Liver (tissue), 9 donors: ENCODE results near the gene SHMT2. TPM values are rescaled to one million over a fixed set of nuclear protein-coding genes. Genes with fewer than 3 reads are reported as not detected.

Experiments used
- DNase-seq: peaks from one replicate; pipeline ENCODE4 v3.0.0-alpha.2; 2017; ENCODE audit warnings: low spot score
- H3K27ac ChIP-seq, 2 donors: one replicate each; pipeline ENCODE4 v1.7.0; 2013; ENCODE audit warnings: inconsistent platforms in 2 of 2, low read length in 2 of 2, control low read depth in 1 of 2, low read depth in 1 of 2, mild to moderate bottlenecking in 1 of 2
- H3K27me3 ChIP-seq, 4 donors: one replicate each; pipeline versions ENCODE4 v1.6.1 to v1.7.0; 2013; ENCODE audit warnings: low read length in 3 of 4, inconsistent platforms in 1 of 4, mild to moderate bottlenecking in 1 of 4, moderate library complexity in 1 of 4; ENCODE audit not compliant: control insufficient read depth in 4 of 4, insufficient read depth in 4 of 4
- H3K36me3 ChIP-seq, 4 donors: one replicate each; pipeline versions ENCODE4 v1.6.1 to v1.7.0; 2013; ENCODE audit warnings: low read length in 3 of 4, mild to moderate bottlenecking in 3 of 4, low read depth in 1 of 4, moderate library complexity in 1 of 4; ENCODE audit not compliant: control insufficient read depth in 4 of 4, insufficient read depth in 3 of 4
- H3K4me1 ChIP-seq, 4 donors: one replicate each; pipeline versions ENCODE4 v1.6.1 to v1.7.0; 2013; ENCODE audit warnings: low read length in 3 of 4, mild to moderate bottlenecking in 3 of 4, moderate library complexity in 1 of 4; ENCODE audit not compliant: control insufficient read depth in 4 of 4, insufficient read depth in 4 of 4
- H3K4me3 ChIP-seq, 3 donors: one replicate each; pipeline versions ENCODE4 v1.6.1 to v1.7.0; 2013; ENCODE audit warnings: low read length in 3 of 3, control low read depth in 1 of 3, low read depth in 1 of 3, mild to moderate bottlenecking in 1 of 3
- H3K9ac ChIP-seq, 2 donors: one replicate each; pipeline ENCODE4 v1.7.0; 2013; ENCODE audit warnings: low read length in 2 of 2, mild to moderate bottlenecking in 2 of 2, moderate library complexity in 2 of 2, control low read depth in 1 of 2, low read depth in 1 of 2
- H3K9me3 ChIP-seq, 4 donors: one replicate each; pipeline versions ENCODE4 v1.6.1 to v1.7.0; 2013; ENCODE audit warnings: low read length in 3 of 4; ENCODE audit not compliant: control insufficient read depth in 4 of 4
- ATF3 ChIP-seq: IDR thresholded peaks from 2 replicates; pipeline ENCODE4 v1.6.1; 2016; ENCODE audit warnings: antibody characterized with exemption
- CTCF ChIP-seq: fragments of 150-350 bp; IDR thresholded peaks from 2 replicates; pipeline ENCODE4 v1.5.1; 2017; ENCODE audit warnings: improper control_type of control experiment, low read depth, low read length; ENCODE audit not compliant: missing input control
- EGR1 ChIP-seq, 2 donors: IDR thresholded peaks; 2 replicates each; pipeline ENCODE4 v1.6.1; 2016 to 2018; ENCODE audit warnings: antibody characterized with exemption in 2 of 2, low read depth in 2 of 2
- FOXA1 ChIP-seq: IDR thresholded peaks from 2 replicates; pipeline ENCODE4 v1.6.1; 2016; ENCODE audit warnings: antibody characterized with exemption
- FOXA2 ChIP-seq: IDR thresholded peaks from 2 replicates; pipeline ENCODE4 v1.6.1; 2016; ENCODE audit warnings: antibody characterized with exemption
- GABPA ChIP-seq, 2 donors: IDR thresholded peaks in 1 of 2; conservative IDR thresholded peaks in 1 of 2; 2 replicates each; pipeline ENCODE4 v1.6.1; 2016; ENCODE audit warnings: antibody characterized with exemption in 2 of 2, mild to moderate bottlenecking in 1 of 2, moderate library complexity in 1 of 2
- HNF4A ChIP-seq, 2 donors: conservative IDR thresholded peaks; 2 replicates each; pipeline ENCODE4 v1.6.1; 2016; ENCODE audit warnings: antibody characterized with exemption in 2 of 2, mild to moderate bottlenecking in 2 of 2
- HNF4G ChIP-seq: IDR thresholded peaks from 2 replicates; pipeline ENCODE4 v1.6.1; 2016; ENCODE audit warnings: antibody characterized with exemption
- JUND ChIP-seq, 2 donors: IDR thresholded peaks; 2 replicates each; pipeline ENCODE4 v1.6.1; 2016; ENCODE audit warnings: antibody characterized with exemption in 2 of 2
- MAX ChIP-seq: IDR thresholded peaks from 2 replicates; pipeline ENCODE4 v1.6.1; 2016; ENCODE audit warnings: antibody characterized with exemption
- NR2F2 ChIP-seq: IDR thresholded peaks from 2 replicates; pipeline ENCODE4 v1.6.1; 2016; ENCODE audit warnings: antibody characterized with exemption
- RAD21 ChIP-seq, 2 donors: IDR thresholded peaks; 2 replicates each; pipeline ENCODE4 v1.6.1; 2016; ENCODE audit warnings: antibody characterized with exemption in 2 of 2, mild to moderate bottlenecking in 2 of 2
- REST ChIP-seq: IDR thresholded peaks from 2 replicates; pipeline ENCODE4 v1.6.1; 2016; ENCODE audit warnings: antibody characterized with exemption, mild to moderate bottlenecking
- RXRA ChIP-seq, 2 donors: IDR thresholded peaks; 2 replicates each; pipeline ENCODE4 v1.6.1; 2017 to 2018; ENCODE audit warnings: antibody characterized with exemption in 2 of 2, mild to moderate bottlenecking in 1 of 2
- SP1 ChIP-seq: IDR thresholded peaks from 2 replicates; pipeline ENCODE4 v1.6.1; 2018; ENCODE audit warnings: antibody characterized with exemption, mild to moderate bottlenecking
- TAF1 ChIP-seq: conservative IDR thresholded peaks from 2 replicates; pipeline ENCODE4 v1.6.1; 2016; ENCODE audit warnings: antibody characterized with exemption, mild to moderate bottlenecking
- YY1 ChIP-seq: IDR thresholded peaks from 2 replicates; pipeline ENCODE4 v1.6.1; 2016; ENCODE audit warnings: antibody characterized with exemption, mild to moderate bottlenecking
- ZBTB33 ChIP-seq: IDR thresholded peaks from 2 replicates; pipeline ENCODE4 v1.6.1; 2016; ENCODE audit warnings: antibody characterized with exemption
- WGBS: extraction: QIAGEN DNeasy Blood & Tissue Kit; methylation state at CpG from one replicate; pipeline ENCODE4 v1.1.7; 2013; 5-methylcytosine and 5-hydroxymethylcytosine counted together
- polyA plus RNA-seq, 2 donors: library from polyadenylated mRNA; stranded (reverse) in 1 of 2; unstranded in 1 of 2; fragments of 200-250 nt in 1 of 2; fragments of >200 nt in 1 of 2; fragmentation: Nextera tagmentation in 1 of 2; extraction: Ambion mirVana in 1 of 2; gene quantifications; one replicate each; pipeline versions ENCODE4 v1.2.1 to v1.2.3, GENCODE V29; 2013 to 2015
- total RNA-seq, 2 donors: library from RNA; depleted of rRNA; stranded (reverse); fragments of >200 nt; gene quantifications; one replicate each; pipeline ENCODE4 v1.2.3, GENCODE V29; 2014
- donor health status: healthy.
- donor health status: healthy.
- donor health status: healthy.
- donor health status: healthy.
- donor health status: healthy.

The SHMT2 gene
- total and polyA plus RNA-seq, 4 donors: 66.7 to 276 (median 179) TPM

- H3K4me3 ChIP-seq: no peak overlapping the region
- no peaks in the 10 kb centered on the region for H3K9me3 ChIP-seq
- H3K36me3 ChIP-seq: peaks cover 22 to 56% (median 24%) of the 10 kb centered on the region in 4 donors
- TF ChIP-seq GABPA (IDR thresholded peaks at IDR 0.05 in 1 of 2, conservative IDR thresholded peaks at IDR 0.05 in 1 of 2) (no peak), CTCF (no peak), EGR1 (IDR thresholded peaks at IDR 0.05; ENCODE audit: low read depth in 2 of 2) (no peak), FOXA2 (no peak), TAF1 (no peak), REST (no peak), RAD21 (IDR thresholded peaks at IDR 0.05) (no peak), HNF4A (conservative IDR thresholded peaks at IDR 0.05) (no peak), JUND (IDR thresholded peaks at IDR 0.05) (no peak), FOXA1 (no peak), MAX (no peak), ATF3 (no peak), HNF4G (no peak), SP1 (no peak), RXRA (IDR thresholded peaks at IDR 0.05) (no peak), YY1 (no peak), NR2F2 (no peak), ZBTB33 (no peak)
- DNase-seq: no peak
- no peak overlapping the region for H3K27ac ChIP-seq
- H3K9ac ChIP-seq: no peak overlapping the region
- peaks cover 2 to 16% (median 6%) of the 10 kb centered on the region in 4 donors for H3K4me1 ChIP-seq
- peaks cover 0 to 3% (median 0%) of the 10 kb centered on the region in 4 donors for H3K27me3 ChIP-seq
- WGBS: 80% methylated on average over 27 of the region's 27 CpGs
Measured at GRCh38 chr12:57211791-57212700, 17.5 kb upstream of the SHMT2 start.
